Measurements from ENCODE around the gene RHBDF1. TPM values are rescaled to one million over a fixed set of nuclear protein-coding genes. Genes with fewer than 3 reads are reported as not detected.

The RHBDF1 gene
- total and polyA plus RNA-seq, 4 donors: 1.8 to 6.2 (median 3.5) TPM

GRCh38 chr16:42069-42457 lies 30.4 kb downstream of the RHBDF1 start:
- Histone ChIP-seq H3K4me1 (ENCODE audit: control insufficient read depth in 4 of 4, insufficient read depth in 4 of 4, low read length in 3 of 4) (peaks cover 0 to 18% (median 9%) of the 10 kb centered on the region in 4 donors), H3K4me3 (ENCODE audit: low read depth in 1 of 3, low read length in 3 of 3) (no peak overlapping the region), H3K27ac (ENCODE audit: low read depth in 1 of 2, low read length in 2 of 2) (no peak overlapping the region), H3K27me3 (ENCODE audit: control insufficient read depth in 4 of 4, insufficient read depth in 4 of 4, low read length in 3 of 4) (no peaks in the 10 kb centered on the region), H3K9ac (ENCODE audit: low read depth in 1 of 2, low read length in 2 of 2) (no peak overlapping the region), H3K36me3 (ENCODE audit: control insufficient read depth in 4 of 4, insufficient read depth in 3 of 4, low read depth in 1 of 4, low read length in 3 of 4) (peaks cover 0 to 3% (median under 1%) of the 10 kb centered on the region in 4 donors), H3K9me3 (ENCODE audit: control insufficient read depth in 4 of 4, low read length in 3 of 4) (no peaks in the 10 kb centered on the region)
- 91% methylated on average over 11 of the region's 11 CpGs for WGBS
- TF ChIP-seq ATF3 (IDR thresholded peaks at IDR 0.05) (no peak), HNF4G (IDR thresholded peaks at IDR 0.05) (no peak), FOXA1 (IDR thresholded peaks at IDR 0.05) (no peak), RAD21 (IDR thresholded peaks at IDR 0.05) (no peak), FOXA2 (IDR thresholded peaks at IDR 0.05) (no peak), GABPA (IDR thresholded peaks at IDR 0.05 in 1 of 2, conservative IDR thresholded peaks at IDR 0.05 in 1 of 2) (no peak), MAX (IDR thresholded peaks at IDR 0.05) (no peak), NR2F2 (IDR thresholded peaks at IDR 0.05) (no peak), CTCF (IDR thresholded peaks at IDR 0.05; ENCODE audit: low read depth, low read length, missing input control) (no peak)
- DNase-seq (ENCODE audit: low spot score): no peak

- no peaks in the 10 kb centered on the region for H3K27me3 ChIP-seq (ENCODE audit: control insufficient read depth in 4 of 4, insufficient read depth in 4 of 4, low read length in 3 of 4)
- 93% methylated on average over 22 of the region's 22 CpGs for WGBS
- H3K4me3 ChIP-seq (ENCODE audit: low read depth in 1 of 3, low read length in 3 of 3): no peak overlapping the region
- TF ChIP-seq ATF3 (IDR thresholded peaks at IDR 0.05) (no peak), HNF4G (IDR thresholded peaks at IDR 0.05) (no peak), TAF1 (conservative IDR thresholded peaks at IDR 0.05) (no peak), FOXA1 (IDR thresholded peaks at IDR 0.05) (no peak), SP1 (IDR thresholded peaks at IDR 0.05) (no peak), ZBTB33 (IDR thresholded peaks at IDR 0.05) (no peak), FOXA2 (IDR thresholded peaks at IDR 0.05) (no peak), YY1 (IDR thresholded peaks at IDR 0.05) (no peak), NR2F2 (IDR thresholded peaks at IDR 0.05) (no peak), REST (IDR thresholded peaks at IDR 0.05) (no peak), HNF4A (conservative IDR thresholded peaks at IDR 0.05) (no peak), GABPA (IDR thresholded peaks at IDR 0.05 in 1 of 2, conservative IDR thresholded peaks at IDR 0.05 in 1 of 2) (no peak), CTCF (IDR thresholded peaks at IDR 0.05; ENCODE audit: low read depth, low read length, missing input control) (no peak), EGR1 (IDR thresholded peaks at IDR 0.05; ENCODE audit: low read depth in 2 of 2) (no peak), MAX (IDR thresholded peaks at IDR 0.05) (no peak), JUND (IDR thresholded peaks at IDR 0.05) (no peak), RXRA (IDR thresholded peaks at IDR 0.05) (no peak), RAD21 (IDR thresholded peaks at IDR 0.05) (no peak)
- no peak overlapping the region for H3K27ac ChIP-seq (ENCODE audit: low read depth in 1 of 2, low read length in 2 of 2)
- H3K9me3 ChIP-seq (ENCODE audit: control insufficient read depth in 4 of 4, low read length in 3 of 4): no peaks in the 10 kb centered on the region
- no peak overlapping the region for H3K9ac ChIP-seq (ENCODE audit: low read depth in 1 of 2, low read length in 2 of 2)
- DNase-seq (ENCODE audit: low spot score): no peak
- peaks cover 0 to 3% (median under 1%) of the 10 kb centered on the region in 4 donors for H3K36me3 ChIP-seq (ENCODE audit: control insufficient read depth in 4 of 4, insufficient read depth in 3 of 4, low read depth in 1 of 4, low read length in 3 of 4)
- H3K4me1 ChIP-seq (ENCODE audit: control insufficient read depth in 4 of 4, insufficient read depth in 4 of 4, low read length in 3 of 4): peaks cover 0 to 18% (median 9%) of the 10 kb centered on the region in 4 donors
Observed at GRCh38 chr16:41439-42068, 30.9 kb downstream of the RHBDF1 start.
